MCF 10A (cell line): ENCODE results near the gene SYCP2. TPM values are rescaled to one million over a fixed set of nuclear protein-coding genes. Genes with fewer than 3 reads are reported as not detected.

ENCODE experiments used
- BruUV-seq: library from RNA; stranded (reverse); fragments of 400-500 nt; replicated peaks from 2 replicates; lab custom pipeline; 2021; lab: Mats Ljungman, UMichigan
- CTCF ChIA-PET: fragments of 300-600 bp; sonication (Branson Sonifier 250); formaldehyde crosslinking; extraction: SDS; loops from one replicate; lab custom pipeline; 2021; ENCODE audit warnings: antibody characterized with exemption, inconsistent platforms; lab: Yijun Ruan, JAX
- POLR2A ChIA-PET: fragments of 300-600, 350-650 bp; sonication (Branson Sonifier 250); formaldehyde crosslinking; extraction: SDS; loops from one replicate; lab custom pipeline; 2020; ENCODE audit warnings: antibody characterized with exemption, inconsistent platforms; lab: Yijun Ruan, JAX
- DNase-seq: peaks from one replicate; pipeline ENCODE4 v3.0.0-alpha.2; 2018; ENCODE audit not compliant: unreplicated experiment
- H3K27ac Mint-ChIP-seq: one replicate; pipeline ENCODE4 v1.8.0; 2022; ENCODE audit warnings: mild to moderate bottlenecking, low read depth, mixed read lengths; ENCODE audit not compliant: unreplicated experiment
- H3K27me3 Mint-ChIP-seq: one replicate; pipeline ENCODE4 v1.8.0; 2022; ENCODE audit warnings: mixed read lengths; ENCODE audit not compliant: insufficient read depth, unreplicated experiment
- H3K36me3 Mint-ChIP-seq: one replicate; pipeline ENCODE4 v1.8.0; 2022; ENCODE audit warnings: mild to moderate bottlenecking, moderate library complexity, mixed read lengths; ENCODE audit not compliant: insufficient read depth, unreplicated experiment
- H3K4me1 Mint-ChIP-seq: one replicate; pipeline ENCODE4 v1.8.0; 2022; ENCODE audit warnings: mixed read lengths; ENCODE audit not compliant: insufficient read depth, unreplicated experiment
- H3K4me3 Mint-ChIP-seq: one replicate; pipeline ENCODE4 v1.8.0; 2022; ENCODE audit warnings: mild to moderate bottlenecking, moderate library complexity, mixed read lengths; ENCODE audit not compliant: unreplicated experiment
- H3K9me3 Mint-ChIP-seq: one replicate; pipeline ENCODE4 v1.8.0; 2022; ENCODE audit warnings: mixed read lengths; ENCODE audit not compliant: unreplicated experiment
- CTCF ChIP-seq: fragments of 200-600 bp; IDR thresholded peaks from one replicate; pipeline ENCODE4 v1.8.0; 2022; ENCODE audit warnings: antibody characterized with exemption, mild to moderate bottlenecking; ENCODE audit not compliant: unreplicated experiment
- intact Hi-C: fragments of 100-400 bp; cut with micrococcal nuclease; formaldehyde crosslinking; loops from 2 replicates; pipeline ENCODE4 v1.14.1; 2022
- total RNA-seq: library from RNA; stranded (reverse); gene quantifications from 2 replicates; pipeline ENCODE4 v1.2.3, GENCODE V29; 2022

Gene SYCP2
- total RNA-seq, 1 experiment from 2014 or later, result 0.35 TPM

DNA sequence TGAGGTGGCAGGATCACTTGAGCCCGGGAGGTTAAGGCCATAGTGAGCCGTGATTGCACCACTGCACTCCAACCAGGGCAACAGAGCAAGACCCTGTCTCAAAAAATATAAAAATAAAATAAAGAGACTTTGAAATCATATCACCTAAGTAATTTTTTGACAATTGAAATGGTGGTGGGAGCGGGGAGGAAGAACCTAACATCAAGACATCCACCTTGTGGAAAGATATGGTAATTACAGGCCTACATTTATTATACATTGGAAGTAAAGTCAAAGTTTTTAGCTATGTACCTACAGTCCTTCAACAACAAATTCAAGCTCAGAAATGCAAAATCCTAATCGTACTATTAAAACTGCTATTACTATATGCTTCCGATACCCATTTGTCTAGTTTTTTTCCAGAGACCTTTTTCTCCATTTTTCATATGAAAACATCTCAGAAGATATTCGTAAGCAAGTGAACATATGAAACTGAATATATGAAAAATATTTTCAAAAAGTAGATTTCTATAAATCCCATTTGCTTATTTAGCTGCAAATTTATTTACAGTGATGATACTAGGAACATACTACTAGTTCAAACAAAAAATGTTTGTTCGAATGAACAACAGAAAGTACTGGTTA is 83.3 kb downstream of the SYCP2 start:
- no peak overlapping the region for H3K27ac Mint-ChIP-seq
- BruUV-seq, result no TSS peak
- DNase-seq, result peak; percentile 55

DNA sequence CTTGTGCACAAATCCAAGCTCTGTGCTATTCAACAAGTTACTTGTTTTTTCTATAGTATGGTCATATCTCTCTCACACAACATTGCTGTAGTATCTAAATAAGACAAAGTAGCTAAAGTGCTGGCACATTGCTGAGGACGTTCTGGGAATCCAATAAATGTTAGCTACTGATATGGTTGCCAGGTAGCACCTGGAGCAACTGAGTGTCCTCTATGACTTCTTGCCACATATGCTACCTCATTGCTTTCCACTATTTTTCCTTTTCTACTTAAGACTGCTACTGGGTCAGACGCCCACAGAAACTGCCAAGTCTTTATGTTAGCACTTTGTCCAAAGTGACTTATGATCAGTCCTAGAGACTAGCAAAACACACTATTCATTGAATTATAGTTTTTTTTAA is 85.3 kb downstream of the SYCP2 start:
- CTCF ChIA-PET, result interaction anchor here (0.7 to 31.9 kb wide), 11 partner anchors 11 to 250 kb away, joined by 3 to 929 read pairs (median 7); partner anchors contain the start of genes FAM217B and PPP1R3D
- H3K27ac Mint-ChIP-seq, result no peak overlapping the region

More for the DNA sequence above, 83.3 kb downstream of the SYCP2 start:
- no peaks in the 10 kb centered on the region for H3K27me3 Mint-ChIP-seq
- ChIA-PET POLR2A (interaction anchor here (0.8 to 10.6 kb wide), 13 partner anchors 13 to 90 kb away, joined by 3 to 146 read pairs (median 4); partner anchors contain the start of genes FAM217B and PPP1R3D), CTCF (interaction anchor here (0.6 to 31.9 kb wide), 41 partner anchors 10 to 322 kb away, joined by 3 to 929 read pairs (median 5); partner anchors contain the start of genes FAM217B, PPP1R3D and SYCP2)
- intact Hi-C loops, result loop anchor here (1.0 to 2.0 kb wide), 2 partner anchors 67 to 251 kb away; no protein-coding TSS in a partner anchor
- peaks cover 13% of the 10 kb centered on the region for H3K4me1 Mint-ChIP-seq
- H3K9me3 Mint-ChIP-seq, result no peaks in the 10 kb centered on the region
- peaks cover 48% of the 10 kb centered on the region for H3K36me3 Mint-ChIP-seq
- no peak overlapping the region for H3K4me3 Mint-ChIP-seq
- TF ChIP-seq CTCF, result peak; percentile 70

DNA sequence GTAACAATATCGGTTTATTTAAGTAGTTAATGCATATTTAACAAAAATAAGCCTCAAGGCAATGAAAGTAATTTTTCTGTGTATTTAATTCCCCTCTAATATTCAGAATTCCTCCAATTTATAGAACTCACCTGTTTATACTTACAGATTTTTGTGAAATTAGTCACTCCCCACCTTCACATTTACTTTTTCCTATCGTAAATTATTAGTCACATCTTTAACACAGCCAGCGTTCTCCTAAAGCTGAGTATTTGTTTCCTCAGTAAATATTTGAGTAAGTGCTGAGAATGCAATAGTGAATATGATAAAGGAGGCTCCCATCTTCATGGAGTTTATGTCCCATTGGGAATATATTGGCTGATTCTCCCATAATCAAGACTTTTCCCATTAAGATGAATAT is 88.0 kb downstream of the SYCP2 start:
- no peak for TF ChIP-seq CTCF
- H3K27me3 Mint-ChIP-seq, result no peaks in the 10 kb centered on the region
- intact Hi-C loops, result no loop called here
- BruUV-seq, result no TSS peak
- ChIA-PET CTCF (interaction anchor here (1.0 to 31.9 kb wide), 4 partner anchors 8 to 75 kb away, joined by 3 to 929 read pairs (median 170); no protein-coding TSS in a partner anchor), POLR2A (interaction anchor here (0.6 to 10.6 kb wide), 7 partner anchors 8 to 94 kb away, joined by 3 to 146 read pairs (median 5); partner anchors contain the start of genes FAM217B and PPP1R3D)
- peak overlapping the region; percentile 3 for H3K27ac Mint-ChIP-seq
- H3K4me3 Mint-ChIP-seq, result no peak overlapping the region
- no peak for DNase-seq
- H3K9me3 Mint-ChIP-seq, result no peaks in the 10 kb centered on the region
- peaks cover 49% of the 10 kb centered on the region for H3K4me1 Mint-ChIP-seq
- peaks cover 94% of the 10 kb centered on the region for H3K36me3 Mint-ChIP-seq

More for the DNA sequence above, 85.3 kb downstream of the SYCP2 start:
- H3K27me3 Mint-ChIP-seq, result no peaks in the 10 kb centered on the region
- no peak for DNase-seq
- BruUV-seq, result no TSS peak
- H3K4me3 Mint-ChIP-seq, result no peak overlapping the region
- peaks cover 67% of the 10 kb centered on the region for H3K36me3 Mint-ChIP-seq
- TF ChIP-seq CTCF, result no peak
- no peaks in the 10 kb centered on the region for H3K9me3 Mint-ChIP-seq
- intact Hi-C loops, result no loop called here
- peaks cover 28% of the 10 kb centered on the region for H3K4me1 Mint-ChIP-seq
- POLR2A ChIA-PET, result interaction anchor here (1.1 to 10.6 kb wide), 7 partner anchors 11 to 124 kb away, joined by 3 to 146 read pairs (median 14); partner anchors contain the start of genes FAM217B and PPP1R3D

DNA sequence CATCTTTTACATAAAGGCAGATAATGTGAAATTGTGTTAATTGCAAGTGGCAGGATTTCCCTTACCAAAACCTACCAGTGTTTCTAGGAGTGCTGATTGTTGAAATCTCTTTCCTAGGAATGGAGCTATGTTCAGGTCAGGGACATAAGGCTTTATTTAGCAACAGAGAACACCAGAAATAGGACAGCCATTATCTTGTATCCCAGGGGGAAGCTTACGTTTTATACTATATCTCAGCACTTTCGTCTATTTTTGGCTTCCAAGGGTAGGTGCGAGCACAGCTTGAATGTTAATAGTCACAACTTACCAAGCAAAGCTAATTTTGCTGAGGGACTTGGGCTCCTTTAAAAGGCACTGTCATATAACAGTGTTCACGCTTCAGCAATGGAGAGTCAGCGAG is 94.0 kb downstream of the SYCP2 start:
- intact Hi-C loops, result loop anchor here (5.0 kb wide), 1 partner anchor 103 kb away; the partner anchor contains the start of genes FAM217B and PPP1R3D
- Mint-ChIP-seq H3K9me3 (no peaks in the 10 kb centered on the region), H3K4me3 (peak overlapping the region; percentile 78), H3K27me3 (no peaks in the 10 kb centered on the region), H3K27ac (peak overlapping the region; percentile 54), H3K36me3 (peaks cover 78% of the 10 kb centered on the region), H3K4me1 (peaks cover 66% of the 10 kb centered on the region)
- no peak for DNase-seq
- POLR2A ChIA-PET, result interaction anchor here (0.8 to 8.9 kb wide), 7 partner anchors 9 to 132 kb away, joined by 3 to 146 read pairs (median 6); partner anchors contain the start of genes FAM217B and PPP1R3D
- CTCF ChIA-PET, result interaction anchor here (0.6 to 31.9 kb wide), 11 partner anchors 10 to 269 kb away, joined by 3 to 929 read pairs (median 4); partner anchors contain the start of genes FAM217B and PPP1R3D
- no TSS peak for BruUV-seq
- no peak for TF ChIP-seq CTCF
